Neural progenitor cell (in vitro differentiated cells): ENCODE data around the gene TMEM100. TPM values are rescaled to one million over a fixed set of nuclear protein-coding genes. Genes with fewer than 3 reads are reported as not detected.
A peak's percentile ranks its signal among the peaks of the same experiment; 100 is the strongest.

ENCODE experiments used
- DNase-seq: peaks from one replicate; pipeline ENCODE4 v3.0.0-alpha.2; 2016; ENCODE audit warnings: low spot score
- H2AFZ ChIP-seq: fragments of 200-600 bp; sonication (generic); replicated peaks from 2 replicates; pipeline ENCODE4 v1.6.1; 2016; ENCODE audit warnings: antibody characterized with exemption
- H3F3A ChIP-seq: fragments of 200-600 bp; sonication (generic); 2 replicates; pipeline ENCODE4 v1.6.1; 2016; ENCODE audit warnings: antibody characterized with exemption, low read depth
- H3K27ac ChIP-seq: fragments of 200-600 bp; sonication (generic); 2 replicates; pipeline ENCODE4 v1.5.1; 2016; ENCODE audit warnings: mild to moderate bottlenecking
- H3K27me3 ChIP-seq: fragments of 200-600 bp; sonication (generic); 2 replicates; pipeline ENCODE4 v1.6.1; 2016; ENCODE audit warnings: mild to moderate bottlenecking, moderate library complexity
- H3K36me3 ChIP-seq: fragments of 200-600 bp; sonication (generic); 2 replicates; pipeline ENCODE4 v1.5.1; 2016
- H3K4me1 ChIP-seq: fragments of 200-600 bp; sonication (generic); 2 replicates; pipeline ENCODE4 v1.6.1; 2016; ENCODE audit warnings: mixed run types
- H3K4me2 ChIP-seq: fragments of 200-600 bp; sonication (generic); 2 replicates; pipeline ENCODE4 v1.6.1; 2016
- H3K4me3 ChIP-seq: fragments of 200-600 bp; sonication (generic); 2 replicates; pipeline ENCODE4 v1.5.1; 2016
- H3K79me2 ChIP-seq: fragments of 200-600 bp; sonication (generic); 2 replicates; pipeline ENCODE4 v1.6.1; 2016; ENCODE audit warnings: low read depth
- H3K9ac ChIP-seq: fragments of 200-600 bp; sonication (generic); 2 replicates; pipeline ENCODE4 v1.6.1; 2016
- H3K9me3 ChIP-seq: fragments of 200-600 bp; sonication (generic); 2 replicates; pipeline ENCODE4 v1.5.1; 2016; ENCODE audit warnings: low read depth
- H4K20me1 ChIP-seq: fragments of 200-600 bp; sonication (generic); 2 replicates; pipeline ENCODE4 v1.6.1; 2016; ENCODE audit warnings: low read depth
- H3K27ac Mint-ChIP-seq: 3 replicates; pipeline ENCODE4 v1.8.0; 2021; ENCODE audit warnings: mixed read lengths
- H3K27me3 Mint-ChIP-seq: 2 replicates; pipeline ENCODE4 v1.8.0; 2022; ENCODE audit warnings: low read depth, mild to moderate bottlenecking, inconsistent platforms, moderate library complexity, mixed read lengths; ENCODE audit not compliant: insufficient read depth
- H3K36me3 Mint-ChIP-seq: 3 replicates; pipeline ENCODE4 v1.8.0; 2021; ENCODE audit warnings: mixed read lengths
- H3K4me1 Mint-ChIP-seq: 3 replicates; pipeline ENCODE4 v1.8.0; 2021; ENCODE audit warnings: mixed read lengths
- H3K4me3 Mint-ChIP-seq: 3 replicates; pipeline ENCODE4 v1.8.0; 2021; ENCODE audit warnings: mild to moderate bottlenecking, moderate library complexity, mixed read lengths
- H3K9me3 Mint-ChIP-seq: 3 replicates; pipeline ENCODE4 v1.8.0; 2020; ENCODE audit warnings: mixed read lengths
- EZH2 ChIP-seq: fragments of 200-600 bp; sonication (generic); IDR thresholded peaks from 2 replicates; pipeline ENCODE4 v1.6.1; 2017; ENCODE audit warnings: antibody characterized with exemption, mild to moderate bottlenecking, moderate library complexity
- EZH2phosphoT487 ChIP-seq: fragments of 200-600 bp; sonication (generic); IDR thresholded peaks from 2 replicates; pipeline ENCODE4 v1.6.1; 2017; ENCODE audit warnings: antibody characterized with exemption
- total RNA-seq: library from RNA; depleted of rRNA; stranded (reverse); fragments of >200 nt; gene quantifications from 2 replicates; pipeline ENCODE4 v1.2.3, GENCODE V29; 2015; ENCODE audit warnings: low replicate concordance
- TF ChIP-seq, protein P1 (sequence below): fragments of 200-600 bp; sonication (generic); IDR thresholded peaks from 2 replicates; pipeline ENCODE4 v1.5.1; 2017; ENCODE audit warnings: antibody characterized with exemption, mild to moderate bottlenecking

The TMEM100 gene
- total RNA-seq, 1 donor from 2014 or later: 1.2 TPM

DNA sequence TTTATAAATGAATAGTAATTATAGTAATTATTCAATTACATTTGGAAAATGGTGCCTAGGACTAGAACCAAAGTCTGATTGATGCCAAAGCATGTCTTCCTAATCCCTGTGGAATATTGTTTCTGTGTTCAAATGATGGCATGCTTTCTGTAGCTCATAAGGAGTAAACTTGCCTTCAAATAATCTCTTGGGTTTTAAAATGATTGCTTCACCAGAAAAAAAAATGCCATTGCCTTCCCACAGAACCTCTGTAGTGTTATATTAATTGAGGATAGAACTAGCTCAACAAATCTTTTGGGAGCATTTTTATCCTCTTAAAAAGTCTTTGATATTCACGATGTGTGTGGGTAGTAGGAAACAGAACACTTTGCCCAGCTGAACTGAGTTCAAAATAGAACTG, 7.7 kb upstream of the TMEM100 start:
- H3K27ac Mint-ChIP-seq: no peak overlapping the region
- Histone ChIP-seq H3K27me3 (no peaks in the 10 kb centered on the region), H3K79me2 (no peaks in the 10 kb centered on the region), H3F3A (no peaks in the 10 kb centered on the region), H4K20me1 (no peaks in the 10 kb centered on the region), H3K4me1 (peaks cover 33% of the 10 kb centered on the region), H3K36me3 (no peaks in the 10 kb centered on the region), H3K9ac (no peak overlapping the region), H3K27ac (no peak overlapping the region), H3K4me2 (no peak overlapping the region), H3K4me3 (no peak overlapping the region), H2AFZ (peak overlapping the region; percentile 75), H3K9me3 (no peaks in the 10 kb centered on the region)
- peaks cover 3% of the 10 kb centered on the region for H3K27me3 Mint-ChIP-seq
- H3K36me3 Mint-ChIP-seq: no peaks in the 10 kb centered on the region
- no peak for DNase-seq
- H3K4me1 Mint-ChIP-seq: peaks cover 49% of the 10 kb centered on the region
- H3K4me3 Mint-ChIP-seq: no peak overlapping the region
- TF ChIP-seq EZH2: no peak
- TF ChIP-seq, protein P1, sequence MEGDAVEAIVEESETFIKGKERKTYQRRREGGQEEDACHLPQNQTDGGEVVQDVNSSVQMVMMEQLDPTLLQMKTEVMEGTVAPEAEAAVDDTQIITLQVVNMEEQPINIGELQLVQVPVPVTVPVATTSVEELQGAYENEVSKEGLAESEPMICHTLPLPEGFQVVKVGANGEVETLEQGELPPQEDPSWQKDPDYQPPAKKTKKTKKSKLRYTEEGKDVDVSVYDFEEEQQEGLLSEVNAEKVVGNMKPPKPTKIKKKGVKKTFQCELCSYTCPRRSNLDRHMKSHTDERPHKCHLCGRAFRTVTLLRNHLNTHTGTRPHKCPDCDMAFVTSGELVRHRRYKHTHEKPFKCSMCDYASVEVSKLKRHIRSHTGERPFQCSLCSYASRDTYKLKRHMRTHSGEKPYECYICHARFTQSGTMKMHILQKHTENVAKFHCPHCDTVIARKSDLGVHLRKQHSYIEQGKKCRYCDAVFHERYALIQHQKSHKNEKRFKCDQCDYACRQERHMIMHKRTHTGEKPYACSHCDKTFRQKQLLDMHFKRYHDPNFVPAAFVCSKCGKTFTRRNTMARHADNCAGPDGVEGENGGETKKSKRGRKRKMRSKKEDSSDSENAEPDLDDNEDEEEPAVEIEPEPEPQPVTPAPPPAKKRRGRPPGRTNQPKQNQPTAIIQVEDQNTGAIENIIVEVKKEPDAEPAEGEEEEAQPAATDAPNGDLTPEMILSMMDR: no peak
- no peak for TF ChIP-seq EZH2phosphoT487
- H3K9me3 Mint-ChIP-seq: no peaks in the 10 kb centered on the region

DNA sequence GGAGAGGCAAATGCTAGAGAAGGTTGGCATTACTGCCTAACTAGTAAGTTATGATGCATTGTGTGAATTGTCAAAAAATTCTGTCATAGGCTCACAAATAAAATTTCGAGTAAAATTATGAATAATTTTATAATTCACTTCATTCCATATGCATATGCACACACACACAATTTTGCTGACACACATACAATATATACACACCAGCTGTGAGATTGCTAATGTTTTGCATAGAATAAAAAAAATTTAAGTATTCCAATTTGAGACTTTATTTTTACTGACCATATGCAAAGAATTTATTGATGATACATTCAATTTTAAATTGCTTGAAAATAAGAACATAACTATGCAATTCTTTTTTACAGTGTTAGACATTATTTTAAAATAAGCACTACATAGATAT, 6.8 kb upstream of the TMEM100 start:
- Mint-ChIP-seq H3K27me3 (peaks cover 4% of the 10 kb centered on the region), H3K36me3 (no peaks in the 10 kb centered on the region), H3K4me3 (no peak overlapping the region), H3K27ac (no peak overlapping the region), H3K4me1 (peaks cover 55% of the 10 kb centered on the region), H3K9me3 (no peaks in the 10 kb centered on the region)
- Histone ChIP-seq H3K27me3 (no peaks in the 10 kb centered on the region), H3K9me3 (no peaks in the 10 kb centered on the region), H3K79me2 (no peaks in the 10 kb centered on the region), H3K36me3 (no peaks in the 10 kb centered on the region), H3K4me3 (no peak overlapping the region), H3K4me1 (peaks cover 37% of the 10 kb centered on the region), H3K27ac (no peak overlapping the region), H4K20me1 (no peaks in the 10 kb centered on the region), H3K4me2 (no peak overlapping the region), H3K9ac (no peak overlapping the region), H2AFZ (no peak overlapping the region), H3F3A (no peaks in the 10 kb centered on the region)
- no peak for TF ChIP-seq EZH2phosphoT487
- no peak for TF ChIP-seq EZH2
- TF ChIP-seq, protein P1: no peak
- DNase-seq: no peak

DNA sequence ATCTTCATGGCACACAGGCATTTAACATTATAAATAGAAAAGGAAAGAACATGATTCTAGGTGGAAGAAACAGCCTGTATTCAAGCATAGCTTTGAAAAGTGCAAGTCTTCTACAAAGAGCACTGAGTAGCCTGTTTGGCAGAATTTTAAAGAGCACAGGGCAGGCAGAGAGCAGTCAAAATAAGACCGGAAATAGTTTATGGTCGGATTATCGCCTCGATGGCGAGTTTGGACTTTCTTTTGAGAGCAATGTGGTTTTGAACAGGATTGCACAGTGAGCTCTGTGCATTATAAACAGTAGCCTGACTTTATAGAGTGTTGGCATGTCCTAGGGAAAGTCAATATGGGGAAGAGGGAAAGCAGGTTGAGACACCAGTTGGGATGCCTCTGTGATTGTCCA, 6.2 kb upstream of the TMEM100 start:
- no peak overlapping the region for H3K4me3 Mint-ChIP-seq
- H3K4me3 ChIP-seq: no peak overlapping the region
- no peaks in the 10 kb centered on the region for H3K27me3 ChIP-seq
- no peaks in the 10 kb centered on the region for H3K79me2 ChIP-seq
- H3K9ac ChIP-seq: no peak overlapping the region
- H3K36me3 ChIP-seq: no peaks in the 10 kb centered on the region
- no peaks in the 10 kb centered on the region for H3K9me3 Mint-ChIP-seq
- no peaks in the 10 kb centered on the region for H3K9me3 ChIP-seq
- H3K27ac Mint-ChIP-seq: no peak overlapping the region
- no peak for DNase-seq
- H2AFZ ChIP-seq: peak overlapping the region; percentile 79
- no peak overlapping the region for H3K27ac ChIP-seq
- peaks cover 51% of the 10 kb centered on the region for H3K4me1 Mint-ChIP-seq
- peaks cover 30% of the 10 kb centered on the region for H3K4me1 ChIP-seq
- no peaks in the 10 kb centered on the region for H3K36me3 Mint-ChIP-seq
- H3K4me2 ChIP-seq: no peak overlapping the region
- TF ChIP-seq EZH2phosphoT487: no peak
- TF ChIP-seq, protein P1: no peak
- no peak for TF ChIP-seq EZH2
- H3K27me3 Mint-ChIP-seq: peaks cover 4% of the 10 kb centered on the region
- no peaks in the 10 kb centered on the region for H3F3A ChIP-seq
- H4K20me1 ChIP-seq: no peaks in the 10 kb centered on the region
